Islet of Langerhans (tissue), 1 donor: ENCODE data around the gene MYH11.
"Not testable (repeated sequence)": the region's sequence is repeated elsewhere in the genome, so short reads cannot be mapped to it uniquely, and the experiment has no call there.

Experiments
- FAIRE-seq: peaks from one replicate; lab custom pipeline; 2011; peaks lifted over from hg19 to GRCh38; lab: Jason Lieb, UNC

The MYH11 gene

DNA sequence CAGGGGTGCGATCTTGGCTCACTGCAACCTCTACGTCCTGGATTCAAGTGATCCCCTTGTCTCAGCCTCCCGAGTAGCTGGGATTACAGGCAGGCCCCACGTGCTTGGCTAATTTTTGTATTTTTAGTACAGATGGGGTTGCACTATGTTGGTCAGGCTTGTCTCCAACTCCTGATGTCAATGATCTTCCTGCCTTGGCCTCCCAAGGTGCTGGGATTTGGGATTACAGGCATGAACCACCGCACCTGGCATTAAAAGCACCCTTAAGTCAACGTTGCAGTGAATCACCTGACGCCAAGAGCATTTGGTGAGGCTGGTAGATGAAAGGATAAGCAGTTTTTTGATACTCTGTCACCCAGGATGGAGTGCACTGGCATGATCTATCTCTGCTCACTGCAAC lies 147.8 kb downstream of the MYH11 start:
- no peak for FAIRE-seq

DNA sequence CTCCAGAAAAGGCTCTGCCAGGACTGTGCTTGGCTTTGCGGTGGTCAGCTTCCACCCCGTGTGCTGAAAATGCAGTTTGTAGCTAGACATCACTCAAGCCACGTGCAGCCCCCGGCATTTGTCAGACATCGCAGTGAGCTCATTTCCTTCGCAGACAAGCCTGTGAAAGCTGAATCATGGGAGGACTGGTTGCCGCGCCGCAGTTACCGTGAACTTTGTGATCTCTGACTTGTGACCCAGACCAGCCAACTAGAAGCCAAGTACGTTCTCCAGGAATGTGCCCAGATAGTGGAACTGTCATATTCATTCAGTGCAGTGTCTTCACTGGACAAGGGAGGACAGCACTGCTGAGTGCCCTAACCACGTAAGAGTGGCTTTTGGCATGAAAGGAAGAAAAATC lies 148.7 kb downstream of the MYH11 start:
- no peak for FAIRE-seq

DNA sequence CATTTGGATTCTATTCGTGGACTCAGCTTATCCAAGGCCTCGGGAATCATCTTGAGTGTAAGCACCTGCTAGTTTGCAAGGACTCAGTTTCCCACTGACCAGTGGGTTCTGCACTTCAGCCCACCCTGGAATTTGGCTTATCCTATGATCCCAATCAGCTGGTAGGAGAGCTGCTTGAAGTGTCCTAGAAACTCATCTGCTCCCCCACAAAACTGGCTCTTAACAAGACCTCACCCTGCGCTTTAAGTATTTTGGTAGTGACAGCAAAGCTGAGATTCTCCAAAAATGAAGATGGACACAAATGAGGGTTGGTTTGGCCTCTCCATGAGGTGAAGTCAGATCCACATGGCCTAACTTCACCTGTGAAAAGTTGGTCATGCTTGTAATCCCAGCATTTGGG lies 149.5 kb downstream of the MYH11 start:
- no peak for FAIRE-seq

DNA sequence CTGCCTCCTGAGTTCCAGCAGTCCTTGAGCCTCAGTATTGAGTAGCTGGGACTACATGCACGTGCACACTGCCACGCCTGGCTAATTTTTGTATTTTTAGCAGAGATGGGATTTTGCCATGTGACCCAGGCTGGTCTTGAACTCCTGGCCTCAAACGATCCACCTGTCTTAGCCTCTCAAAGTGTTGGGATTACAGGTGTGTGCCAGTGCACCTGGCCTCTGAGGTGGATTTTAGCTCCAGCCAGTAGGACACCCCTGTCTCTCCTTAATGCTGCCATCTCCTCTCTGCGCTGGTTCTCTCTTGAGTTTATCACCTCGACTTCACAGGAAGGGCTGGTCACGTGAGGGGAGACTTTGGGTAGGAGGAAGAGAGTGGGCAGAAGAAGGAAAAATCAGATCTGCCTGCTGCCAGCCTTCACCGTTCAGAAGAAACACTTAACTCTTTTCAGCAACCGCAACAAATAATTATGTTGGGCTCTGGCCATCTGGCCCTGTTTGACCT lies 151.7 kb downstream of the MYH11 start:
- FAIRE-seq, result no peak

DNA sequence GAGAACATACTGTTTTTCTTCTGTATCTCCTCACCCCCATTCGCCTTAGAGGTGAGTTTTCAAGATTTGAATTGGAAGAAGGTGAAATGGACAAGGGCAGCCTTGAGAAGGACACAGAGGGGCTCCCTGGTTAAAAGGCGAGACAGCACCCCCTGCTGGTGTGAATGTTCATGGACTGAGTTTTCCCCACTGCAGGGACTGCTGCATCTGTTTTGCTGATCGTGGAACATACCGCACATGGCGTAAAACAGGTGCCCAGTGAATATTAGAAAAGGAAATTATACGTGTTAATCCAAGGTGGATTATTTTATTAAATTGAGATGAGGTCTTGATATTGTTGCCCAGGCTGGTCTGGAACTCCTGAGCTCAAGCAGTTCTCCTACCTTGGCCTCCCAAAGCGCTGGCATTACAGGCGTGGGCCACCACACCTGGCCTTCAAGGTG lies 152.3 kb downstream of the MYH11 start:
- no peak for FAIRE-seq

DNA sequence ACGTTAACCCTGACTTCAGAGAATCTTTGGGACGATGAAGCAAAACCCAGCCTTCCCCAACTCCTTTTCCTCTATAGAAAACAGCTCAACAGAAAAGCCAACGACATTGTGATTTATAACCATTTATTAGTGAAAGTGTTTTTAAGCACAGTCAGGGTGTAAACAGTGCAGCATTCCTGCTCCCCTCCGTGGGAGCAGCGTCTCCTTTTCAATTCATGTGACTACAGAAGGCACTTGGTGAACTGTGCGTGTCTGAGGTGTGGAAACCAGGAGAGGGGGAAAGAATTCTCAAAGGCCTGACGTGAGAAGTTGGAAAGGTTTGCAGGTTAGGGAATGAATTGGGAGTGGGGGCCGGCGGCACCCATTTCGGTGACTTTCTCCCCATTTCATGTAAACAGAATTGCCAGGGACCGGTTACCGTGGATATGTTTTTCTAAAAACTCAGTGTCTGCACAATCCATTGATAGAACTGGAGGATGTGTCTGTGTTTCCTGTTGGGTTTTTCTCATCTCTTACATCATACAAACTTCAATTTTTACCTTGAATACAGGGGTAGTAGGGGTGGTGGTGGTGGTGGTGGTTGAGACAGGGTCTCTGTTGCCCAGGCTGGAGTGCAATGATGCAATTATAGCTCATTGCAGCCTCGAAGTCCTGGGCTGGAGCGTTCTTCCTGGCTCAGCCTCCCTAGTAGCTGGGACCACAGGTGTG lies 153.6 kb downstream of the MYH11 start:
- no peak for FAIRE-seq

DNA sequence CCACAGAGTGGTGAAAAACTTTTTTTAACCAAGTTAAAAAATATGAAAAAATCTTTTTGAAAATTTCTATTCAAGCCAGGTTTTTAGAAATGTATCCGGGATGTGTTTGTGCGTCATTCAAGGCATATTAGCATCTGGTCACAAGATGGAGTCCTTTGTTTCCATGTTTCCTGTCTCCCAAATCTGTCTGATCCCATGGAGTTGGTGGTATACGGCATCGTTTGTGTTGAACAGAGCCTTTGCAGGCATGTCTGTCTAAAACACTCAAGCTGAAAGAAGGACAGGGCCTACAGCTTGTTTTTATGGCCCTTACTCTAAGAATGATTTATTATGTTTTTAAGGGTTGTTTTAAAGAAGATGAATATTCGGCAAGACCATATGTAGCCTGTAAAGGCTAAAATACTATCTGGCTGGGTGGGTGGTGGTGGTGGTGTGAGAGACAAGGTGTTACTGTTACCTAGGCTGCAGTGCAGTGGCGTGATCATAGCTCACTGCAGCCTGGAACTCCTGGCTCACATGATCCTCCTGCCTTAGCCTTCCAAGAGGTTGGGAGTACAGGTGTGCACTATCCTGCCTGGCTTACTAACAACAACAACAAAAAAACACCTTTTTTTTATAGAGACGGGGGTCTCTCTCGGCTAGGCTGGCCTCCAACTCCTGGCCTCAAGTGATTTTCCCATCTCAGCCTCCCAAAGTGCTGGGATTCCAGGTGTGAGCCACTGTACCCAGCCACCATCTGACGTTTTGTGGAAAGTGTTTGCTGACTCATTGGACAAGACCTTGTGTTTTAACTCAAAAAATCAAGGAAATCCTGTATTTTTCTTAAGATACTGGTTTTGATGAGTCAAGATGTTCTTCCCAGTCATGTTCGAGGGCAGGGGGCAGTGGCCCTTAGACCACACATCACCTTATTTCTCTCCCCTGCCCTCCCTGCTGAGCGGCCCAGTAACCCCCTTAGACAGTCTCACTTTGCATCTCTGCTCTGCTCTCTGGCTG lies 154.6 kb downstream of the MYH11 start:
- no peak for FAIRE-seq

DNA sequence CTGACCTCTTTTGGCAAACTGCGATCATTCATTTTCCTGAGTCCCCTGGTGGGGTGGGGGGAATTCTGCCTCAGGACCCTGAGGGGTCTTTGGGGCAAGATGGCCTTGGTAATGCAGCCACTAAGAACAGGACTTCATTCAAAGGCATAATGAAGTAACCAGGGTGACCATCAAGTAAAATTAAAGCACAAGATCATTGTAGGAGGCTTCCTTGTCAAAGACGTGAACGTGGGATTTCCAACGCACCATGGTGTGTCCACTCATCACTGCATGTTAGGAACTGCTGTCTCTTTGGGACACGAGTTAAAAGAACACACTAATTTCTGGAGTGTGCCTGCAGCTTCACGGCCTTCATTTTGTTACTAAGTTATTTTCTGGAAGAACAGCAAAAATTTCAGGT lies 155.5 kb downstream of the MYH11 start:
- no peak for FAIRE-seq

DNA sequence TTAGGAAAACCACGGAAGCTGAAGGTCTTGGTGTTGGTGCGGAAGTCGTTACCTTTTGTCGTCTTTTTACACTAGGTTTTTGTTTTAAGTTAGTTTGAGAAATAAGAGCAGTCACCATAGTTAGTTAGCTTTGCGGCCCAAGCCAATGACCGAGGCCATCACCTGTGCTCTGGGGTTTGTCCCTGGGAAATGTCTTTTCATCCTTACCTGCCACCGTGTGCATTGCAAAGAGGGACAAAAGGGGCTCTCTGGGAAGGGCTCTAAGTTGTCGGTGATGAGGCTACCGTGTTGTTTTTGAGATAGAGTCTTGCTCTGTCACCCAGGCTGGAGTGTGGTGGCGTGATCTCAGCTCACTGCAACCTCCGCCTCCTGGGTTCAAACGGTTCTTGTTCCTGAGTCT lies 157.0 kb downstream of the MYH11 start:
- FAIRE-seq, result no peak

DNA sequence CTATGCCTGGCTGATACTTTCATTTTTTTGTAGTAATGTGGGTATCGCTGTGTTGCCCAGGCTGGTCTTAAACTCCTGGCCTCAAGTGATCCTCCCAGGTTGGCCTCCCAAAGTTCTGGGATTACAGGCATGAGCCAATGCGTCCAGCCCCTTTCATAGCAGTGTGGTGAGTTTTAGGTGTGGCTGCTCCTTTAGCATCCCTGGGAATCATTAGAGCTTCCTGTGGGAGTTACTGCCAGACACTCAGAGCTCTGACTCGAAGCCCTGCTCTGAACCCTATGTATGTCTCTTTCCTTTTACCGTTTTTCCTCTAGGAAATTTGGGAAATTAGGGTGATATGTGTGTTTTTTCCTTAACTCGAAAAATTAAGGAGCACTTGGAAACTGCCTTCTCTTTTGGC lies 162.3 kb downstream of the MYH11 start:
- no peak for FAIRE-seq

DNA sequence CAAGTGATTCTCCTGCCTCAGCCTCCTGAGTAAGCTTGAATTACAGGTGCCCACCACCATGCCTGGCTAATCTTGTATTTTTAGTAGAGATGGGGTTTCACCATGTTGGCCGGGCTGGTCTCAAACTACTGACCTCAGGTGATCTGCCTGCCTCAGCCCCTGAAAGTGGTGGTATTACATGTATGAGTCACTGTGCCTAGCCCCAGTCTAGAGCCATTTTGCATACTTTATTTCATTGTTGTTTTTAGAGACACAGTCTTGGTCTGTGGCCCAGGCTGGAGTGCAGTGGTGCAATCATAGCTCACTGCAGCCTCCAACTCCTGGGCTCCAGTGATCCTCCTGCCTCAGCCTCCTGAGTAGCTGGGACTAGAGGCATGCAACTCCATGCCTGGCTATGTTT lies 164.3 kb downstream of the MYH11 start:
- not testable (repeated sequence) for FAIRE-seq

DNA sequence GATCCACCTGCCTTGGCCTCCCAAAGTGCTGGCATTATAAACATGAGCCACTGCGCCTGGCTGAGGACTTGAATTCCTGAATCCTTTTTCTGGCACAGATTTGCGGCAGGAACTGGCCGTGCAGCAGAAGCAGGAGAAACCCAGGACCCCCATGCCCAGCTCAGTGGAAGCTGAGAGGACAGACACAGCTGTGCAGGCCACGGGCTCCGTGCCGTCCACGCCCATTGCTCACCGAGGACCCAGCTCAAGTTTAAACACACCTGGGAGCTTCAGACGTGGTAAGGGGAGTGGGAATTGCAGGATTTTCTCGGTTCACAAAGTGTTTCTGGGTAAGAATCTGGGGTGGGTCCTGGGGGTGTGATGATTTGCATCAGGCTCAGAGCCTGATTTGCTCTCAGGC lies 165.8 kb downstream of the MYH11 start:
- no peak for FAIRE-seq

DNA sequence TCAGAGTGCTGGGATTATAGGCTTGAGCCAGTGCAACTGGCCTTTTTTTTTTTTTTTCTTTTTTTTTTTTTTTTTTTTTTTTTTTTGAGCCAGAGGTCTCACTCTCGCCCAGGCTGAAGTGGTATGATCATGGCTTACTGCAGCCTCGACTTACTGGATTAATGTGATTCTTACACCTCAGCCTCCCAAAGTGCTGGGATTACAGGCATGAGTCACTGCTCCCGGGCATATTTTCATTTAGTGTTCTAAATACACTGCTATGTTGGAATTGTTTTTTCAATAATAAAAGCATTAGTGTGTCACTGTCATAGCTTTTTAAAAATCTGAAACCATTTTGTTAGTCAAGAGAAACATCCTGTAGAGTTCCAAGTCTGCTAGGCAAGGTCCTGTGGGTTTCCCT lies 166.5 kb downstream of the MYH11 start:
- no peak for FAIRE-seq

DNA sequence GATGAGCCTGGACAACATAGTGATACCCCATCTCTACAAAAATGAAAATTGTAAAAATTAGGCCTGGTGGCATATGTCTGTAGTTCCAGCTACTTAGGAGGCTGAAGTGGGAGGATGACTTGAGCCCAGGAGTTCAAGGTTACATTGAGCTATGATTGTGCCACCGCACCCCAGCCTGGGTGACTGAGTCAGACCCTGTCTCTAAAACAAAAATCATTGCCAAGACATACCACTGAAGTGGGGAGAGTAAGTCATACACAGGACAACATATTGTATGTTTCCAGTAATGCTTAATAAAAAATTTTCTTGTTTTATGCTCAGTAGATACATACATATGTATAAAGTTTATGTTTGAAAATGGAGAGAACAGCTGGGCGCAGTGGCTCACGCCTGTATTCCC lies 167.5 kb downstream of the MYH11 start:
- FAIRE-seq, result no peak

DNA sequence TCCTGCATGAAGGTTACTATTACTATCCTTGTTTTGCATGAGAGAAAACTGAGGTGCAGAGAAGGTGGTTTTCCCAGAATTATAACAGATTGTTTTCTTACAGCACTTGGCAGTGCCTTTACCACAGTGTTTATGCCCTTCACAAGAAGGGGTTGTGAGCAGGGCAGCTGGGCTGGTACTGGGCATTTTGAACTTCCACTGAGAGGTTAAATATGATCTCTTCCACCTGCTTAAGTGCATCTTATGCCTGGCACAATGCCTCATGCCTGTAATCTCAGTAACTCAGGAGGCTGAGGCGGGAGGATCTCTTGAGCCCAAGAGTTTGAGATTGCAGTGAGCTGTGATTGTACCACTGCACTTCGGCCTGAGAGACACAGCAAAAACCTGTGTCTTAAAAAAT lies 170.5 kb downstream of the MYH11 start:
- no peak for FAIRE-seq

DNA sequence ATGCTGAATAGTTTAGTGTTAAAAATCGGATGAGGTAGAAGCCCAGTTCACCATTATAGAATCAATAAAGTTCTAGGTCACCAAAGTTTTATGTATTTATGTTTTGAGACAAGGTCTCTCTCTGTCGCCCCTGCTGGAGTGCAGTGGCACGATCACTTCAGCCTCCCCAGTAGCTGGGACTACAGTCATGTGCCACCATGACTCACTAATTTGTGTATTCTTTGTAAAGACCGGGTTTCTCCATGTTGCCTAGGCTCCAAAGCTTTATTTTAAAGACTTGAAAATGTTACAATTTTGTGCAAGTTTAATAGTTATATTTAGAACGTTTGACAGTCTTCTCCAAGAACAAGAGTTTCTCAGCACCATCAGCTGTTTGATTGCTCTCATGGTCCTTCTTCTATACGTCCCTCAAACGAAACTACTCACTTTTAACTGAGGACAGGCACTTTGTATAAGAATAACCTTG lies 174.7 kb downstream of the MYH11 start:
- FAIRE-seq, result no peak

DNA sequence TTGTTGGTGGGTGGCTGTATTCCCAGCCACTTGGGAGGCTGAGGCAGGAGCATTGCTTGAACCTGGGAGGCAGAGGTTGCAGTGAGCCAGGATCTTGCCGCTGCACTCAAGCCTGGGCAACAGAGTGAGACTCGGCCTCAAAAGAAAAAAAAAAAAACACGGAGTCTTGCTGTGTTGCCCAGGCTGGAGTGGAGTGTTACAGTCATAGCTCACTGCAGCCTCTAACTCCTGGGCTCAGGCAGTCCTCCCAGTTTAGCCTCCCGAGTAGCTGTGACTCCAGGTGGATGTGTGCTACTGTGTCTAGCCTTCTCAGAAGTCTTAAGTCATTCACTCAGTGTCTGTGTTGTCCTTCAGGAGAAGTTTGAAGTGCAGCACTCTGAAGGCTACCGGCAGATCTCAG lies 179.4 kb downstream of the MYH11 start:
- FAIRE-seq, result no peak

DNA sequence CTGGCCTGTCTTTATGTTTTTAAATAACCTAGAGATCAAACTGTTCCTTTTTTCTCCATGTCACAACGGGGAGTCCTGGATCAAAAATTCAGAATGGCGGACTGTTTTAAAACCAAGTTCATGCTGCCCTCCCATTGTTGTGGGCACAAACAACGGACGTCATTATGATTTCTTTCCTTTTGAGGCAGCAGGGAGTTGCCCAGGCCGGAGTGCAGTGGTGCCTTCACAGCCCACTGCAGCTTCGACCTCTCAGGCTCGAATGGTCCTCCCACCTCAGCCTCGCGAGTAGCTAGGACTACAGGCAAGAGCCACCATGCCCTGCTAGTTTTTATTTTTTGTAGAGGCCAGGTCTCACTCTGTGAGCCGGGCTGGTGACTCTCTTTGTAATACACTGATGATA lies 180.3 kb downstream of the MYH11 start:
- no peak for FAIRE-seq

DNA sequence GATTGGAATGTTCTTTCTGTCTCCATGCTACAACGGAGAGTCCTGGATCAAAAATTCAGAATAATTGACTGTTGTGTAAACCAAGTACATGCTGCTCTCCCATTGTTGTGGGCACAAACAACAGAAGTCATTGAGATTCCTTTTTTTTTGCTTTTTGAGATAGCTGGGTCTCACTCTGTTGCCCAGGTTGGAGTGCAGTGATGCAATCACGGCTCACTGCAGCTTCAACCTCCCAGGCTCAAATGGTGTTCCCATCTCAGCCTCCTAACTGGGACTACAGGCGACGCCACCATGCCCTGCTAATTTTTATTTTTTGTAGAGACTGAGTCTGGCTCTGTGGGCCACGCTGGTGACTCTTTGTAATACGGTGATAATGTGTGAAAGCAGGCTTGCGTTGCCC lies 182.3 kb downstream of the MYH11 start:
- FAIRE-seq, result no peak

DNA sequence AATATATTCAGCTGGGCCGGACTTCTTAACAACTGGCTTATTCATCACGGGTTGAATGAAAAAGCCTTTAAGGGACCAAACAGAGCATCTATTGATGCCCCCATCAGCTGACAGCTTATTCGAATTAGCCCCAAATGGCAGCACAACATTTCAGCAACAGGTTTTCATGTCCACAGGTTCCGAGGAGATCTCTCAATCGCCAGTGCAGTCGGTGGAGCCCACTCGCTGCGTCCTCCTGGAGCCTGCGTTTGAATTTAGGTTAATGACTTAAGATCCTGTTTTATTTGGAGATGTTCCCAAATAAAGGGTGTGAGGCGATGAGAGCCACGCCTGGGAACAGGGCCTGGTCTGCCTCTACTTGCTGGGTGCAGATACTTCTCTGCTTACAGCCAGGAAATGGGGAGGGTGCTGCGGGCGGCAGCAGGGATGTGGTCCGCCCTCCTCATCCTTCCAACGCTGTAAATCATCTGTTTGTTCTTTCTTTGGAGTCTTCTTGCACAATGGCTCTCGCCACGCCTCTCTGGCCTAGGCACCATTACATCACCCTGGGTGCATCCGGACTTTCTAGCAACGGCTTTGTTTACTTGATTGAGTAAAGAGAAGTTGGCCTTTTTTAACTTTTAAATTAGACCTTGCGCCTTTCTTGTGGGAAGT lies 184.2 kb downstream of the MYH11 start:
- no peak for FAIRE-seq

DNA sequence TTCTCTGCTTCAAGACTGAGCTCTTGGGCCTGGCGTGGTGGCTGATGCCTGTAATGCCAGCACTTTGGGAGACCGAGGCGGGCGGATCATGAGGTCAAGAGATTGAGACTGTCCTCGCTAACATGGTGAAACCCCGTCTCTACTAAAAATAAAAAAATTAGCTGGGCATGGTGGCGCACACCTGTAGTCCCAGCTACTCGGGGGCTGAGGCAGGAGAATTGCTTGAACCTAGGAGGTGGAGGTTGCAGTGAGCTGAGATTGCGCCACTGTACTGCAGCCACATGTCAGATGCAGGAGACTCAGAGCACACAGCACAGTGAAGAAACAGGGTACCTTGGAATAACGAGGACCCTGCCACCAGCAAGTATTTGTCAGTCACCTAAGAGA lies 184.7 kb downstream of the MYH11 start:
- FAIRE-seq, result not testable (repeated sequence)

DNA sequence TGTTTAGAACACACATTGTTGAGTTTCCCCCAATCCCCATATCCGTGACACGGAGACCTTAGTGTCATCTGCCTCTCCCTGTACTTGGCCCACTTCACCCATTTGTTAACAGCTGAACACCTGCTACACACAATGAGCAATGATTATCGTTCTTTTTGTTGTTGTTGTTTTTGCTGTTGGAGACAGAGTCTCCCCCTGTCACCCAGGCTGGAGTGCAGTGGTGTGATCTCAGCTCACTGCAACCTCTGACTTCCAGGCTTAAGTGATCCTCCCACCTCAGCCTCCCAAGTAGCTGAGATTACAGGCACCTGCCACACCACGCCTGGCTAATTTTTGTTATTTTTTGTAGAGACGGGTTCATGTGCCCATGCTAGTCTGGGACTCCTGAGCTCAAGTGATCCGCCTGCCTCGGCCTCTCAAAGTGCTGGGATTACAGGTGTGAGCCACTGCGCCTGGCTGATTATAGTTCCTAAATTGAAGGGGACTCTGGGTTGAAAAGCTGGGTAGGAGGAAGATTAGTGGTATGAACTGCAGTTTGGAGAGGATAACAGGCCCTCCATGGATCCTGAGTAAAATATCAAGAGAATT lies 185.2 kb downstream of the MYH11 start:
- FAIRE-seq, result no peak
